Adrenal gland (tissue), 12 donors: ENCODE results near the gene TBC1D9. TPM values are rescaled to one million over a fixed set of nuclear protein-coding genes. Genes with fewer than 3 reads are reported as not detected.

ENCODE experiments used
- DNase-seq, 7 donors: peaks; one replicate each; pipeline ENCODE4 v3.0.0-alpha.2; 2019 to 2020
- H3K27ac ChIP-seq, 5 donors: fragments of 200-600 bp; sonication (generic) in 4 of 5; 1 replicate in 3 of 5; 2 replicates in 2 of 5; pipeline versions ENCODE4 v1.5.1 to v1.8.0; 2016 to 2020; ENCODE audit warnings: mild to moderate bottlenecking in 1 of 5
- H3K27me3 ChIP-seq: fragments of 200-600 bp; 2 replicates; pipeline ENCODE4 v1.8.0; 2021
- H3K36me3 ChIP-seq, 2 donors: fragments of 200-600 bp; replicated peaks in 1 of 2; 1 replicate in 1 of 2; 2 replicates in 1 of 2; pipeline versions ENCODE4 v1.5.1 to v1.8.0; 2018 to 2022
- H3K4me1 ChIP-seq, 2 donors: fragments of 200-600 bp; replicated peaks in 1 of 2; 1 replicate in 1 of 2; 2 replicates in 1 of 2; pipeline versions ENCODE4 v1.5.1 to v1.8.0; 2018 to 2021
- H3K4me3 ChIP-seq, 4 donors: fragments of 200-600 bp; sonication (generic) in 3 of 4; one replicate each; pipeline ENCODE4 v1.5.1; 2016 to 2018
- H3K9me3 ChIP-seq, 3 donors: fragments of 200-600 bp; sonication (generic) in 1 of 3; replicated peaks in 1 of 3; 1 replicate in 2 of 3; 2 replicates in 1 of 3; pipeline versions ENCODE4 v1.5.1 to v1.8.0; 2016 to 2021
- POLR2A ChIP-seq, 2 donors: fragments of 450-650 bp; IDR thresholded peaks; one replicate each; pipeline ENCODE4 v1.6.1; 2017; ENCODE audit warnings: antibody characterized with exemption in 2 of 2, mild to moderate bottlenecking in 2 of 2, moderate library complexity in 1 of 2
- WGBS, 4 donors: extraction: QIAGEN DNeasy Blood & Tissue Kit in 2 of 4; methylation state at CpG; one replicate each; pipeline versions ENCODE4 v1.1.5 to v1.1.7; 2013 to 2017; 5-methylcytosine and 5-hydroxymethylcytosine counted together
- intact Hi-C, 2 donors: fragments of 100-400 bp; cut with DNase I; formaldehyde crosslinking; loops; one replicate each; pipeline versions ENCODE4 v1.14.1 to v1.15.0; 2022 to 2023
- polyA plus RNA-seq, 3 donors: library from polyadenylated mRNA; stranded (reverse); fragments of 200-250 nt in 2 of 3; fragments of 350-450 nt in 1 of 3; fragmentation: Illumina TruSeq in 1 of 3; extraction: RNeasy Lipid Tissue Mini Kit (QIAGEN cat#74804) in 1 of 3; gene quantifications; one replicate each; pipeline ENCODE4 v1.2.3, GENCODE V29; 2013 to 2014
- total RNA-seq, 9 donors: library from RNA; depleted of rRNA in 4 of 9; stranded (reverse); fragments of >200 nt in 4 of 9; fragments of 120-200 nt in 1 of 9; fragmentation: NEBNext Ultra II Directional in 1 of 9; extraction: Animal tissue kit (Norgen Biotek cat#: 25700) in 1 of 9; gene quantifications; one replicate each; pipeline versions ENCODE4 v1.1.0 to v1.2.4, GENCODE V29; 2013 to 2023
- TF ChIP-seq, protein P1 (sequence below), 6 experiments: fragments of 450-650 bp in 4 of 6; fragments of 200-600 bp in 2 of 6; sonication (generic) in 1 of 6; IDR thresholded peaks; 1 replicate in 5 of 6; 2 replicates in 1 of 6; pipeline versions ENCODE4 v1.5.1 to v1.8.0; 2016 to 2021; ENCODE audit warnings: antibody characterized with exemption in 6 of 6, mild to moderate bottlenecking in 2 of 6, moderate library complexity in 1 of 6
- donor health status: healthy with polysubstance abuse.
- donor health status: Bipolar disorder and iron deficiency.
- donor health status: DM: yes; HTN: yes; CAD: no.
- donor health status: DM: no; HTN: no; CAD: no.
- donor health status: DM: no; HTN: no; CAD: no.
- donor health status: DM: yes; HTN: yes; CAD: no.

Gene TBC1D9
- total and polyA plus RNA-seq, 12 donors: 3.8 to 27.7 (median 14.3) TPM

DNA sequence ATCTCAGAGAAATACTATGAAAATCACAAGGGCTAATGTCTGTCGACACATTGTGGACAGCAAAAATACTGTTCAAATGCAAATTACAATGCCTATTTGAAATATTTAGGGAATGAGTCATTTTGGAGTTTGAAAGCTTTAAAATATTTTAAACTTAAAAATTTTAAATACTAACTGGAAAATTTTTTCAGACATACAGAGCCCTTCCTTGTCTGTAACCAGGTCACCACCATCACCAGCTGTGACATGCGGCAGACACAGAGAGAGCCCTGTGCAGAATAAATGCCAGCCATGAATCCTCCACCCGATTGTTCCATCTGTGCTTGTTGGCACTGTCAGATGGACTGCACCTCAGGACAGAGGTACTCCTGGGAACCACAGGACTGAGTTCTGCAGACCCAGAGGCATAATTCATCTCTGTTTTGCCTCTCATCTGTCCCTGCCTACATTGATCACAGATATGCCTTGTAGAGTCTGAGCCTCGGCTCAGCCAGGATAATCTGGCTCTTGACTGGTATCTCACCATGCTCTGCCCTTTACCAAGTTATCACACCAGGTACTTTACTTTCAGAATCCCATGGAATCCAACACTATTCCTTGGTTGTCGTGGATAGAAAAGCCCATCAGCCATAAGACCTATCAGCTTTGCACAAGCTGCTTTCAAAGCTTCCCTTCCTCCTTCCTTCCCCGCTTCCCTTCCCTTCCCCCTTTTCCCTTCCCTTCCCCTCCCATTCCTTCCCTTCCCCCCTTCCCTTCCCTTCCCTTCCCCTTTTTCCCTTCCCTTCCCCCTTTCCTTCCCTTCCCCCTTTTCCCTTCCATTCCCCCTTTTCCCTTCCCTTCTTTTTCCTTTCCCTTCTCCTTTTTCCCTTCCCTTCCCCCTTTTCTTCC lies 67.2 kb downstream of the TBC1D9 start:
- DNase-seq: peak in 1 of 7 donors; percentile 70

DNA sequence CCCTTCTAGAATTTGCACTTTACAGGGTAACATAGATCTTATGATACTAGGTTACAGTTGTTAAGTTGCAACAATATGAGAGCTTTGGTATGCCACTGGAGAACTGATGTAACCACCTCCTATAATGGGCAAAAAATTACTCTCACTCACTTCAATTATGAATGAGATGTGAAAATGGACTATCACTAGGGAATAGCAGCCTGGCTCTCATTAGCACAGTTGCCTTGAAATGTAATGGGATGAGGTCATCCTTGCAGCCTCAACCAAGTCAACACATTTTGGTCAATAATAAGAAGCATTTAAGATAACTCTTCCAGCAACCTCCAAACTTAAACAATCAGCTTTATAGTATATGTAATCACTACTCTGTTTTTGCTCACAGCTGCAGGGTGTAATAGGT lies 69.4 kb downstream of the TBC1D9 start:
- Histone ChIP-seq H3K4me1 (peaks cover 0 to 10% of the 10 kb centered on the region in 2 donors), H3K36me3 (peaks cover 0 to 3% of the 10 kb centered on the region in 2 donors), H3K27ac (no peak overlapping the region), H3K4me3 (no peak overlapping the region), H3K27me3 (no peaks in the 10 kb centered on the region), H3K9me3 (no peaks in the 10 kb centered on the region)
- DNase-seq: no peak
- intact Hi-C loops: no loop called here
- no peak for TF ChIP-seq POLR2A (IDR thresholded peaks at IDR 0.05)
- TF ChIP-seq, protein P1, sequence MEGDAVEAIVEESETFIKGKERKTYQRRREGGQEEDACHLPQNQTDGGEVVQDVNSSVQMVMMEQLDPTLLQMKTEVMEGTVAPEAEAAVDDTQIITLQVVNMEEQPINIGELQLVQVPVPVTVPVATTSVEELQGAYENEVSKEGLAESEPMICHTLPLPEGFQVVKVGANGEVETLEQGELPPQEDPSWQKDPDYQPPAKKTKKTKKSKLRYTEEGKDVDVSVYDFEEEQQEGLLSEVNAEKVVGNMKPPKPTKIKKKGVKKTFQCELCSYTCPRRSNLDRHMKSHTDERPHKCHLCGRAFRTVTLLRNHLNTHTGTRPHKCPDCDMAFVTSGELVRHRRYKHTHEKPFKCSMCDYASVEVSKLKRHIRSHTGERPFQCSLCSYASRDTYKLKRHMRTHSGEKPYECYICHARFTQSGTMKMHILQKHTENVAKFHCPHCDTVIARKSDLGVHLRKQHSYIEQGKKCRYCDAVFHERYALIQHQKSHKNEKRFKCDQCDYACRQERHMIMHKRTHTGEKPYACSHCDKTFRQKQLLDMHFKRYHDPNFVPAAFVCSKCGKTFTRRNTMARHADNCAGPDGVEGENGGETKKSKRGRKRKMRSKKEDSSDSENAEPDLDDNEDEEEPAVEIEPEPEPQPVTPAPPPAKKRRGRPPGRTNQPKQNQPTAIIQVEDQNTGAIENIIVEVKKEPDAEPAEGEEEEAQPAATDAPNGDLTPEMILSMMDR (IDR thresholded peaks at IDR 0.05): no peak

More for the DNA sequence above, 67.2 kb downstream of the TBC1D9 start:
- Histone ChIP-seq H3K27ac (no peak overlapping the region), H3K27me3 (no peaks in the 10 kb centered on the region), H3K4me1 (peaks cover 0 to 16% of the 10 kb centered on the region in 2 donors), H3K36me3 (peaks cover 0 to 3% of the 10 kb centered on the region in 2 donors), H3K4me3 (no peak overlapping the region), H3K9me3 (no peaks in the 10 kb centered on the region)
- WGBS, 4 donors: 91 to 94% (median 91%) methylated on average over 6 of the region's 6 CpGs
- TF ChIP-seq, protein P1 (IDR thresholded peaks at IDR 0.05): no peak
- TF ChIP-seq POLR2A (IDR thresholded peaks at IDR 0.05): no peak
- intact Hi-C loops: no loop called here

DNA sequence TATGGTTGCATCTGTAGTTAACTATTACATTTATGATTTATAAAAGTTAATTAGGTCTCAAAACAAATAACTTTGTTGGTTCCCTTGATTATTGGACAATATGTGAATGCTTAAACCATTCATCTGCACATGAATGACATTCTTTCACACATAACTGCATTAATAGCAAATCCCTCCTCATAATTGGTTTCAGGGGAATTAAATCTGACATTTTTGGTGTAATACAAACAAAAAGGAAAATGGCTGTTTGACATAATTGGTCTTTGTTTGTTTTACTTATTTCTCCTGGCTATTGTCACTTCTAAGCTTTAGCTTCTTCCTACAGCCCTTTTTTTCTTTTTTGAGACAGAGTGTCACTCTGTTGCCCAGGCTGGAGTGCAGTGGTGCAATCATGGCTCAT lies 71.9 kb downstream of the TBC1D9 start:
- Histone ChIP-seq H3K4me1 (no peaks in the 10 kb centered on the region), H3K27me3 (no peaks in the 10 kb centered on the region), H3K27ac (no peak overlapping the region), H3K4me3 (no peak overlapping the region), H3K36me3 (peaks cover 0 to 3% of the 10 kb centered on the region in 2 donors), H3K9me3 (no peaks in the 10 kb centered on the region)
- TF ChIP-seq, protein P1 (IDR thresholded peaks at IDR 0.05): no peak
- TF ChIP-seq POLR2A (IDR thresholded peaks at IDR 0.05): no peak
- DNase-seq: no peak
- intact Hi-C loops: no loop called here

DNA sequence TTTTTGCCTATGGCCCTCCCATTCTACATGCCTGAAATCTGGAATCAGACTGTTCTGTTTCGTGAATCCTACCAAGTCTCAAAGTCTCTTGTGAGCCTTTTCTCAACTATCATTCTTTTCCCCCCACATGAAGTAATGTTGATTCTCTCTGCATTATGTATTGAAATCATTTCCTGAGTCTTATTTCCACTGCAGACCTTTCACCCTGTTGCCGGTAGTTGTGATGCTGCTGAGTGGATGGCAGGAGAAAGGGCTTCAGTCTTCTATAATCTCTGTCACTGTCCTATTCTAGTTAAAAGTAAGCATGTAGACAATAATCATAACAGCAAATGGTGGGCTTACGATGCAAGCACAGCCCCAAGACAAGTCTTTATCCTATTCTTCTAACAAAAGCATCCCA lies 75.0 kb downstream of the TBC1D9 start:
- WGBS, 4 donors: 85 to 98% (median 94%) methylated on average over 3 of the region's 3 CpGs
- no peak for DNase-seq
- Histone ChIP-seq H3K4me1 (no peaks in the 10 kb centered on the region), H3K36me3 (peaks cover 0 to 17% of the 10 kb centered on the region in 2 donors), H3K4me3 (no peak overlapping the region), H3K9me3 (no peaks in the 10 kb centered on the region), H3K27ac (no peak overlapping the region), H3K27me3 (no peaks in the 10 kb centered on the region)
- intact Hi-C loops: no loop called here
- no peak for TF ChIP-seq POLR2A (IDR thresholded peaks at IDR 0.05)

- 83 to 90% (median 89%) methylated on average over 1 of the region's 1 CpG for WGBS, 4 donors
Measured at GRCh38 chr4:140680686-140681085, 75.5 kb downstream of the TBC1D9 start.

More at GRCh38 chr4:140680686-140681085, 75.5 kb downstream of the TBC1D9 start:
- H3K36me3 ChIP-seq: peaks cover 0 to 16% of the 10 kb centered on the region in 2 donors
- intact Hi-C loops: no loop called here
- TF ChIP-seq, protein P1 (IDR thresholded peaks at IDR 0.05): no peak
- TF ChIP-seq POLR2A (IDR thresholded peaks at IDR 0.05): no peak
- no peak for DNase-seq
- no peak overlapping the region for H3K4me3 ChIP-seq
- H3K4me1 ChIP-seq: no peaks in the 10 kb centered on the region
- no peaks in the 10 kb centered on the region for H3K27me3 ChIP-seq
- no peak overlapping the region for H3K27ac ChIP-seq
- no peaks in the 10 kb centered on the region for H3K9me3 ChIP-seq
